A673 (cell line): ENCODE measurements around the gene CT47C1.

Experiments
- CTCF ChIP-seq: fragments of 300-800, 200-600 bp; sonication (generic); conservative IDR thresholded peaks from 2 replicates; pipeline ENCODE4 v1.5.1; 2017; ENCODE audit warnings: low read depth, mild to moderate bottlenecking, antibody characterized with exemption, low read length, moderate library complexity, mixed read lengths
- EZH2 ChIP-seq: fragments of 200-600 bp; sonication (generic); IDR thresholded peaks from 2 replicates; pipeline ENCODE4 v1.6.1; 2017; ENCODE audit warnings: borderline replicate concordance, low read depth, mild to moderate bottlenecking, mixed read lengths, antibody characterized with exemption, low read length; ENCODE audit not compliant: poor library complexity, severe bottlenecking

- no peak for TF ChIP-seq CTCF
- TF ChIP-seq EZH2: no peak
These were observed 12.0 kb downstream of the CT47C1 start for GRCh38 chrX:119084766-119085165.
